NCI-H187 (cell line): ENCODE results near the gene IRF3.

Experiments
- DNase-seq, 2 experiments: peaks; one replicate each; lab custom pipeline; 2025; lab: John Stamatoyannopoulos, UW

IRF3 gene, protein sequence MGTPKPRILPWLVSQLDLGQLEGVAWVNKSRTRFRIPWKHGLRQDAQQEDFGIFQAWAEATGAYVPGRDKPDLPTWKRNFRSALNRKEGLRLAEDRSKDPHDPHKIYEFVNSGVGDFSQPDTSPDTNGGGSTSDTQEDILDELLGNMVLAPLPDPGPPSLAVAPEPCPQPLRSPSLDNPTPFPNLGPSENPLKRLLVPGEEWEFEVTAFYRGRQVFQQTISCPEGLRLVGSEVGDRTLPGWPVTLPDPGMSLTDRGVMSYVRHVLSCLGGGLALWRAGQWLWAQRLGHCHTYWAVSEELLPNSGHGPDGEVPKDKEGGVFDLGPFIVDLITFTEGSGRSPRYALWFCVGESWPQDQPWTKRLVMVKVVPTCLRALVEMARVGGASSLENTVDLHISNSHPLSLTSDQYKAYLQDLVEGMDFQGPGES

DNA sequence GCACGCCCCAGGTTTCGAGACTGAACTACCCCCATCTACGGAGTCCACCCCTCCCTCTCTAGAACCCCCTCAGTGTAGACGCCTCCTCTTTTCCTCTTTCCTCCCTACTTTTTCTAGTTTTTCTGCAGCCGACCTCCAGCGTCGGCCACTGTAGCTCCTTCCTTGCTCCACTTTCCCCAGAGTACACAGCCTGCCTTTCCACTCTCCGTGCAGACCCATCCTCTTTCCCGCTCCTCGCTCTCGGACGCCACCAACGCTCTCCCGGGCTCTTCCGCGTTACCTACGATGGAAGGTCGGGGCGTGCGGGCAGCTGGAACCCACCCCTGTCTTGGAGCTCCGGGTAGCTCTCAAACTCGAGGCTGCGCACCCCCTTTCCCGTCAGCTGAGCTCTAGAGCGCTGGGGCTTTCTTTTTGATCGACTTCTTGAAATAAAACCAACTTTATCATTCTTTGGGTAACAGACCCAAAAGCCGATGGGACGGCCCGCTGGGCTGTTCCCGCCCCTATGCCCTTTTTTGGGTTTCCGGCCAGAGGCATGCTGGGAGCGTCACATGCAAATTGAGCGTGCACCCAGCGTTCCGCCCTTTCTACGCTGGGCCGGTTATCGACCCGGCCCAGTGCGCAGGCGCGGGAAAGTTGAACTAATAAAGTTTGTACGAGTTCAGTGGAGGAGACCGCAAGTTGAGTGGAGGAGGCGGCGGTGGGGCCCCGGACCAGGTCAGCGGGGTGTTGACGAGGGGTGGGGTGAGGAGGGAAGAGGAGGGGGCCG, at the start of gene IRF3, which contains the start of gene BCL2L12:
Gene IRF3, minus strand, starts transcription at position 507 of the 769 bp plus-strand sequence. CDS start 1,019 bp downstream, outside the sequence.
Gene BCL2L12, plus strand, starts transcription at position 583 of the 769 bp plus-strand sequence. CDS start 760 bp downstream, outside the sequence.
- DNase-seq = peak; percentile 73 to 94

DNA sequence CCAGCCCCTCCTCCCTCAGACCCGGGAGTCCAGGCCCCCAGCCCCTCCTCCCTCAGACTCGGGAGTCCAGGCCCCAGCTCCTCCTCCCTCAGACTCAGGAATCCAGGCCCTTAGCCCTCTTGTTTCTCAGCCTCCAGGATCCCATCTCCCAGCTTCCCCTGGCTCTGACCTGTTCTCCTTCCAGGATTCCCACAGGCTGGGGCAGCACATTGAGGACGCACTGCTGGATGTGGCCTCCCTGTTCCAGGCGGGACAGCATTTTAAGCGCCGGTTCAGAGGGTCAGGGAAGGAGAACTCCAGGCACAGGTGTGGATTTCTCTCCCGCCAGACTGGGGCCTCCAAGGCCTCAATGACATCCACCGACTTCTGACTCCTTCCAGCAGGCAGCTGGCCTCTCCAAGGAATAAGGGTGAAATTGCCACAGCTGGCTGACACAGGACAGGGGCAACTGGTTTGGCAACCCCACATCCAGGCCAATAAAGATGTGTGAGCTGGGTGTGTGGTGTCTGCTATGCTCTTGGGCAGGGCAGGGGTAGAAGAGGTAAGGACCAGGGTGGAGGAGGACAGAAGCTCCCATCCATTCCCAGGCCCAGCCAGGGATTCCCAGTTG, 47.7 kb upstream of the IRF3 start:
- DNase-seq = no peak

DNA sequence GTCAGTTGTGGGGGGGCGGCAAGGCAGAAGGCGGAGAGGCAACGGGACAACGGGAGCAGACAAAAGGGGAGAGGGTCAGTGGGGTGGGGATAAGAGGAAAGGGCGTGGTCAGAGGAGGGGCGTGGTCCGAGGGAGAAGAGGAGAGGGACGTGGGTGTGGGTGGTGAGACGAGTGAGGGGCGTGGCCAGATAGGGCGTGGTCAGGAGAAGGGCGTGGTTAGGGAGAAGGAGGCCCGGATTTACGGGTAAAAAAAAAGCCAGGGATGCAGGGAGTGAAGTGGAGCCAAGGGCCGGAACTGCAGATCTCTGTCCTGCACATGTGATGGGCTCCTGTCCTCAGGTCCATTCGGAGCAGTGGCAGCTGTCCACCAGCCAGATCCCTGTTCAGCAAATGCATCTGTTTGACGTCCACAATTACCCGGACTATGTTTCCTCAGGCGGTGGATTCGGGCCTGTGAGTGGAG, 46.8 kb upstream of the IRF3 start:
- DNase-seq = no peak

DNA sequence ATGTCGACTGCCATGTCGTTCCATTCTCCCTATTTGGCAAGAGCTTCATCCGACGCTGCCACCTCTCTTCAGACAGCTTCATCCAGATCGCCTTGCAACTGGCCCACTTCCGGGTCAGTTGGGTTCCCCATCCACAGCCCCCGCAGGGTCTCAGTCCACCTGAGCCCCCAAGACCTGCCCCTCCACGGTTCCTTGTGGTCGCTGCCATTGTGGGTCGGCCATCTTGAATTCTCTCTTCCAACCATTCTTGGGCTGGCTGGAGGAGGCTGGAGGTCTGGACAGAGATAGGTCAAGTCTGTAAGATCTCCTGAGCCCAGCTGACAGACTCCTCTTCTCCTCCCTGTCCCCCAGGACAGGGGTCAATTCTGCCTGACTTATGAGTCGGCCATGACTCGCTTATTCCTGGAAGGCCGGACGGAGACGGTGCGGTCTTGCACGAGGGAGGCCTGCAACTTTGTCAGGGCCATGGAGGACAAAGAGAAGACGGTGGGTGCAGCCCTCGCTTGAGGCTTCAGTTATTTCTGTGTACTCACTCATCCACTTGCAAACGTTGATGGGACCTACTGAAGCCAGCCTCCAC, 44.8 kb upstream of the IRF3 start:
- DNase-seq = no peak

DNA sequence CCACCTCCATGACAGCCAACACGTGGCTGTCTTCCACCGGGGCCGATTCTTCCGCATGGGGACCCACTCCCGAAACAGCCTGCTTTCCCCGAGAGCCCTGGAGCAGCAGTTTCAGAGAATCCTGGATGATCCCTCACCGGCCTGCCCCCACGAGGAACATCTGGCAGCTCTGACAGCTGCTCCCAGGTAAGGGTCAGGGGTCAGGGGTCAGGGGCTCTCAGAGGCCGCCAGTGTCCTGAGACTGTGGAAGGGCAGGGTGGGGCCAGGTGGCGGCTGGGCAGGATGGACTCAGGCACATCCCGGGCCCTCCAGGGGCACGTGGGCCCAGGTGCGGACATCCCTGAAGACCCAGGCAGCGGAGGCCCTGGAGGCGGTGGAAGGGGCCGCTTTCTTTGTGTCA, 40.3 kb upstream of the IRF3 start:
- DNase-seq = no peak

DNA sequence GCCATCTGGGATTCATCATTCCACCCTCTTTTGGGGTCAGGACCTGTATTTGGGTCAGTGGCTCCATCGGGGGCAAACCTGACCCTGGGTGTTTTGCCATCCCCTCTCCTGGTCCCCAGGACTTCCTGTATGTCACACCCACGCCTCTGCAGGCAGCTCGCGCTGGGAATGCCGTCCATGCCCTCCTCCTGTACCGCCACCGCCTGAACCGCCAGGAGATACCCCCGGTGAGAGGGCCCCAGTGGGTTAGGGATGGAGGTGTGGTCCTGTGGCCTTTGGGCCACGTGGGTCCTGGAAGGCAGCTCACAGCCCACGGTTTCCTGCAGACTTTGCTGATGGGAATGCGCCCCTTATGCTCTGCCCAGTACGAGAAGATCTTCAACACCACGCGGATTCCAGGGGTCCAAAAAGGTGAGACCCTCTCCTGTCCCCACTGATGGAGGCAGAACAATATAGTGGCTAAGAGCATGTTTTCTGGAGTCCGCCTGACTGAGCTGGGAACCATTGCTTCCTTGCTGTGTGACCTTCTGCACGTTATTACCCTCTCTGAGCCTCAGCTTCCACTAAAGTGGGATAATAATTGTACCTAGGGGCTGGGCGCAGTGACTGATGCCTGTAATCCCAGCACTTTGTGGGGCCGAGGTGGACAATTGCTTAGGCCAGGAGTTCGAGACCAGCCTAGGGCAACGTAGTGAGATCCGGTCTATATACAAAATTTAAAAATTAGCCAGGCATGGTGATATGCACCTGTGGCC, 39.4 kb upstream of the IRF3 start:
- DNase-seq = no peak

DNA sequence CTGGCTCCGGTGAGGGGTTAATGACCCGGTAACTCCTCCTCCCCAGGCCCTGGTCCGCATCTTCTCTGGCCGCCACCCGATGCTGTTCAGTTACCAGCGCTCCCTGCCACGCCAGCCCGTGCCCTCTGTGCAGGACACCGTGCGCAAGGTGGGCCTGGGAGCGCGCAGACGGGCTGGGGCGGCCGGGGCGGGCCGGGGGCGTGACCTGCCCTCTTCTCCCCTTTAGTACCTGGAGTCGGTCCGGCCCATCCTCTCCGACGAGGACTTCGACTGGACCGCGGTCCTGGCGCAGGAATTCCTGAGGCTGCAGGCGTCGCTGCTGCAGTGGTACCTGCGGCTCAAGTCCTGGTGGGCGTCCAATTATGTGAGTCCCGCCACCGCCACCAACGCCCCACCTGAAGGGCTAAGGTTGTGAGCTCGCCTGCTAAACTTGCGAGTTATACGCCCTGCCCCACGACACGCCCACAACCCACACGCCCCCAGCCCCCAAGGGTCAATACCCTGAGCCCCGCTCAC, 35.7 kb upstream of the IRF3 start:
- DNase-seq = no peak

DNA sequence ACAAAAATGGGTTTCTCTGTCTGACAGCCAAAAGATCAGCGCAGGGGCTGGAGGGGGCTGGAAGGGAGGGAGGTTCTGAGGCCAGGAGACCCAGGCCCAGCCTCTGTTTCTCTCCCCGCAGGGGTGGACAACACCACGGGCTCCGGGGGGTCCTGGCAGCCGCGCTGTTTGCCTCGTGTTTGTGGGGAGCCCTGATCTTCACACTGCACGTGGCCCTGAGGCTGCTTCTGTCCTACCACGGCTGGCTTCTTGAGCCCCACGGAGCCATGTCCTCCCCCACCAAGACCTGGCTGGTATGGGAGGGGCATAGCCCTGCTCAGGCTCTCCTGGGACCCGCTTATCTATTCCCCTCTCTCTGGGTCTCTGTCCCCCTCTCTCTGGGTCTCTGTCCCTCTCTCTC, 34.9 kb upstream of the IRF3 start:
- DNase-seq = no peak

DNA sequence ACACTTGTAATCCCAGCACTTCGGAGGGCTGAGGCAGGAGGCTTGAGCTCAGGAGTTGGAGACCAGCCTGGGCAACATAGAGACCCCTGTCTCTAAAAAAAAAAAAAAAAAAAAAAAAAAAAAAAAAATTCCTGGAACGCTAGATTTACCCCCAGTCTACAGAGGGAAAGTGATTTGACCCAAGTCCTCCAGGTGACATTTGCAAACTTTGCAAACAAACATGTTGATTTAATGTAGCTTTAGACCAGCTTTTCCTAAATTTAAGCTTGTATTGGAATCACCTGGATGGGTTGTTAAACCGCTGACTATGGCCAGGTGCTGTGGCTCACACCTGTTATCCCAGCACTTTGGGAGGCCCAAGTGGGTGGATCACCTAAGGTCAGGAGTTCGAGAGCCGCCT, 33.7 kb upstream of the IRF3 start:
- DNase-seq = no peak

DNA sequence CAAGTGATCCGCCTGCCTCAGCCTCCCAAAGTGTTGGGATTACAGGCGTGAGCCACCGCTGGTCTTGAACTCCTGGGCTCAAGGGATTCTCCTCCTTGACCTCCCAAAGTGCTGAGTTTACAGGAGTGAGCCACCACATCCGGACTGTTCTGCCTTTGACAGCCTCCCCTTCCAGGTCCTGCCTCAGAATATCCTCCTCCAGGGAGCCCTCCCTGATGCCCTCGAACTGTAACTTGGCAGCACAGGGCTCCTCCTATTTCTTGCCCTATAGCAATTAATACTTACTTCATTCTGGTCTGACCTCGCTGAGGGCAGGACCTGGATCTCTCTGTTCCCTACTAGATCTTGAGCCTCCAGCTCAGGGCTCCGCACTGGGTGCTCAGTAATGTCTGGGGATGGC, 31.2 kb upstream of the IRF3 start:
- no peak for DNase-seq

DNA sequence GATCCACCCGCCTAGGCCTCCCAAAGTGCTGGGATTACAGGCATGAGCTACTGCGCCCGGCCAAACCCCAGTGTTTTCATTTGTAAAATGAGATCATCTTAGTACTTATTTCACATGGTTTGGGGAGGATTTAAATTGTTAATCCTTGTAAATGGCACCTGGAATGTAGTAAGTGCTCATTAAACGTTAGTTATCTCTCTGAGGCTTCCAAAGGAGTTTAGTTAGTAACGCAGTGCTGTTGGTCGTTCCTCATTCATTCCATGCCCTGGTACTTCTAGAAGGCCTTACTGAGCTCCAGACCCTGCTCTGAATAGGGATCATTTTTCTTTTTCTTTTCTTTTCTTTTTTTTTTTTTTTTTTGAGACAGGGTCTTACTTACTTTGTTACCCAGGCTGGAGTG, 30.5 kb upstream of the IRF3 start:
- no peak for DNase-seq

DNA sequence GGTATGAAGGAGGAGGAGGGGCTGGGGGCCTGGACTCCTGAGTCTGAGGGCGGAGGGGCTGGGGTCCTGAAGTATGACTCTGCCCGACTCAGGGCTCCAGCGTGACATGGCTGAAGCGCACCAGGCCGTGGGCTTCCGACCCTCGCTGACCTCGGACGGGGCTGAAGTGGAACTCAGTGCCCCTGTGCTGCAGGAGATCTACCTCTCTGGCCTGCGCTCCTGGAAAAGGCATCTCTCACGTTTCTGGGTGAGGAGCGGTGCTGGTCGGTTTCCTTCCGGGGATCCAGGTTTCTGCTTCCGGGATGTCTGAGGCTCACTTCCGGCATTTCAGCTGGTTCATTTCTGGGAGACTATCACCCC, 26.5 kb upstream of the IRF3 start:
- no peak for DNase-seq

DNA sequence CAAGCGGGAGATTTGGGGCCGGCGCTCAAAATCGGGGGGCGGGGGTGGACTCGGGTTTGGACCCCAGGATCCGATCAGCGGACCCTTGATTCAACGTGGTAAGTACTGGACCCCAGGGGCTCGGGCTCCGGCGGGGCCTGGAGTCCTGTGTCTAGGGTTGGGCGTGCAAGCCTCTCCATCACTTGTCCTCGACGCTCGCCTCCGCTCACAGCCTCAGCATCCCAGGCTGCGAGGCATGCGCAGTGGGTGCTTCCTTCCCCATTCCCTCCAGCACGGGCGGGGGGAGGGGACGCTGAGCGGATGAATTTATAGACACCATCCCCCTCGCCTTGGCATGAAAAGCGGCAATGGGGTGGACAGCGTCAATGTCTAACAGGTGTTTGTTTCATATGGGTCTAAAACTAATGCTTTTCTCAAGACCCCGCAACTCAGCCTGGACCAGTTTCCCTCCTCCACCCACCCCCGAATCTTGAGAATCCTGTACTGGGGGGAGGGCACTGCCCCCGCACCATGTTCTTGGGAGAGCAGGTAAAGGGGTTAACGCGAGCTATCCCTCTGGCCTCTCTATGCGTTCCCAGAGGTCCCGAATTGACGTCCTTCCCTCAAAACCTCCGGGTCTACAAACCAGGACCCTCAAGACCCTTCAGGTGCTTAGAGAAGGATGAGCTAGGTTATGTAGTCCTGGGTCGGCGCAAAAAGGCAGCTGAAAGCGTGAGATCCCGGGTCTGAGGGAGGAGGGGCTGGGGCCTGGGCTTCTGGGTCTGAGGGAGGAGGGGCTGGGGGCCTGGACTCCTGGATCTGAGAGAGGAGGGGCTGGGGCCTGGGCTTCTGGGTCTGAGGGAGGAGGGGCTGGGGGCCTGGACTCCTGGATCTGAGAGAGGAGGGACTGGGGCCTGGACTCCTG, 25.8 kb upstream of the IRF3 start:
- peak; percentile 65 to 84 for DNase-seq

DNA sequence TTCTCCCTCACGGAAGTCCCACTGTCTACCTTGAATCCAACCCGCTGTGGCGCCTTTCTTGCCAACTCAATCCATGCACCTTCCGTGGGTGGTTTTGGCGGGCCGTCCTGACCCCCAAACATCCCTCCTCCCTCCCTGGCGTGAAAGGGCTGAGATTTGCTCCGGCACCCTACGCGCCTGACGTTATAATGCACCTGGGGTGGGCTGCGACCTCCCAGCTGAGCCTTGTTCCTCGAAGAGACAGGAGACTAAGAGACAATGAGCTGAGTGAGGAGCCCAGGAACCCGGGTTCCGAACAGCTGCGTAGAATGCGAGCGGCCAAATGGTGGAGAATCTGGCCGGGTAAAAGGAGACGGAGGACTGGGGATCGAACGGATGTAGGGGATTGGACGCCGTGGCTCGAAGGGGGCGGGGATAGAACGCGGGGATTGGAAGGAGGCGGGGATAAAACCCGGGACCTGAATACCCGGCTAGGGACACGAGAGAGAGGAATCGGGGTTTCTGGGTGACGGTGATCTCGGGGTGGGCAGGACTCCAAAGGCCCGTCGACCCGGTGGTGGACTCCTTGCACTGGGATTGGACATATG, 25.1 kb upstream of the IRF3 start, which contains the start of gene CPT1C:
Gene CPT1C, plus strand, starts transcription at position 461 of the 587 bp plus-strand sequence. CDS start 1,137 bp downstream, outside the sequence.
- peak; percentile 86 to 94 for DNase-seq

DNA sequence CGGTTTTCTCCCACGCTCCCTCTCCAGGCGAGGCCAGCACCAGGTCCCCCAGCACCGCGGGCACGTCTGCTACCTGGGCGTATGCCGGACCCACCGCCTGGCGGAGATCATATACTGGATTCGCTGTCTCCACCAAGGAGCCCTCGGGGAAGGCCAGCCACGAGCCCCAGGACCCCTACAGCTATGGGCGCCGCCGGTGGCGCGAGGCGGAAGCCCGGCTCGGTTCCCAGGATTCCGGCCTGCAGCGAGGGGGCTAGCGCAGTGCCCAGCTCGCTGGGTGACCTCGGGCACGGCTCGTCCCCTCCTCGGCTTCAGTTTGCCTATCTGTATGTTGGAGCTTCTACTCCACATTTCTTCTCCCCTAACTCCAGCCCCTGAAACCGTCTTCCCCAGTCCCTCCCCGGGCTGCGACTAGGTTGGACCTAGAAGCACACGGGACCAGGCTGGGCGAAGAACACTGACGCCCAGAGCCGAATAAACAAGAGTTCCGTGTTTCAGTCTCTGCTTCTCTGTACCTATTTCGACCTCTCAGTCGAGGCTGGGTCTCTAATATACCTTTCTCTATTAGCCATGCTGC, 24.5 kb upstream of the IRF3 start:
- no peak for DNase-seq

DNA sequence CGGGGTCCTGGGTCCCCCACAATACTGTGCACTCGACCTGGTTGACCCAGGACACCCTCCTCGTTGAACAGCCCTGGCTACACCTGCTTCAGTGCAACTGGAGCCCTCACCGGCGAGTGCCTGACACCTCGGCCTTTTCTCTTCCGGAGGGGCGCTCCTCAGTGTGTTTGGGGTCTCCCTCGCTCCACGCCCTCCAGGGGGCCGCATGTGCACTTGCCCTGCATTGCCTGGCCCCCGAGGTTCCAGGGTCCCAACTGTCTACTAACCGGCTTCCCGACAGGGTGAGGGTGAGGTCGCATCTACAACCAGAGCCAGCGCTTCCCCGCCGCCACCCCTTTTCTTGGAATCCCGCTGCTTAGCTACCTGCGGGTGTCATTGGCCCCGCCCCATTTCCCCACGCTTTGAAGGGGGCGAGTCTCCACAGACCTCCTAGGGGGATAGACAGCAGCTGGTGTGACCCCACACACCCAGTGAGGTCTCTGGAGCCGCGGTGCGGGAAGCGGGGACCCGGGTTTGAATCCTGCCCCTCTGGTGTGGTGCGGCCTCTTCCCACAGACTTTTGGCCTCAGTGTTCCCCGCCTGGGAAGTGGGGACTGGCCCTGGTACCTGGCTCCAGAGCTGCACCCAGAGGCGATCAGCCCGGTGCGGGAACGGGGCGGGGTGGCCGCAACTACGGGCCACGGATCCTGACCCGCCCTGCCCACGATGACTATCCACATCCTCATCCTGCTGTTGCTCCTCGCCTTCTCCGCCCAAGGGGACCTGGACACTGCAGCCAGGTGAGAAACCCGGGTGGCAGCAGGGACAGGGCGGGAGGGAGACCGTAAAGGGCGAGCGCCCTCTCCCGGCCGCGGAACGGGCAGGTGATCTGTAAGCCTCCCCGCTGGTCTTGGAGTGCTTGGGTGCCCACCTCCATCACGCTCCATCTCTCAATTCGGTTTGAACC, 23.7 kb upstream of the IRF3 start, which contains the start of gene ADM5:
Gene ADM5, plus strand, starts transcription at position 462 of the 946 bp plus-strand sequence. Its CDS starts 244 bp downstream, at position 706.
- DNase-seq = peak; percentile 39 to 43

DNA sequence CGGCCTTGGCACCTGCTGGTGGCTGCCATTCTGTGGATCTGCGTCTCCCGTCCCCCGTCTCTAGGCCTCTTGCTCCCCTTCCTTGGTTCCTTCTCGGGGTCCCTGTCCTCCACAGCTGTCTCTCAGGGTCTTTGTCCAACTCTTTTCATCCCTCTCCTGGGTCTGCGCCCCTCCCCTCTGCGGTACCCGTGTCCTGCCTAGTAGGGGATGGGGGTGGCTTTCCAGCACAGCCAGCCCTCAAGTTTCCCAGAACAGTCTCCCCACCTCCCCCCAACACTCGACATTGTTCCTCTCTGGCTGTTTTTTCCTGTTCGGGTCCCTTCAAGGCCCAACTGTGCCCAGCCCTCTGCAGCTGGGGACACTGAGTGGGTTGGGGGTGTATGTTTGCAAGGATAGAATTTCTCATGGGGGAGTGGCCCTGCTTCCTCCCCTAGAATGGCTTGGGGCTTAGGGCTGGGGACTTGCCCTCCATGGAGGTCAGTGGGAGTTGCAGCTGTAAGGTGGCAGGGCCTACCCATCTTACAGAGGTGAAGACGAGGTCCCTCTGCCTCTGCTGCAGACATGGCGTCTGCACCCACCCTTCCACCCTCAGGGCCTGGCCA, 23.0 kb upstream of the IRF3 start:
- no peak for DNase-seq
